ENCODE data around the gene AKT3.

DNA sequence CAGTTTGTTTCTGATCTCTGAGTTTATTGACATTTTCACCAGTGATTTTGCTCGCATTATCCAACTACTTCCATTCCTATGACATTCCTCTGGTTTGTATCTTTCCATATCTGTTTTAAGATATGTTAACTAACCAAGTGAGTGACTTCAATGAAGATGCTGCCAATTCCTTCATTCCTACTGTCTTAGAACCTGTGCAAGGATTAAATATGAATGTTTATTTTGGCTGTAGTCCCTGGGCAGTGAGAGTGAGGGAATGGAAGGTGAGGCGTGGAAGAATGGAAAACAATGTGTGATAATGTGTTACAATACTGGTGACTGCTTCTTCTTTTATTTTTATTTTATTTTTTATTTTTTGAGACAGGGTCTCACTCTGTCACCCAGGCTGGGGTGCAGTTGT is 411.2 kb downstream of the AKT3 start:
- TF ChIP-seq CTCF (conservative IDR thresholded peaks at IDR 0.05), result no peak
- no peak for TF ChIP-seq ZFX (IDR thresholded peaks at IDR 0.05)

Measured in C4-2B (cell line).